Measurements from ENCODE around the gene DHCR7. TPM values are rescaled to one million over a fixed set of nuclear protein-coding genes. Genes with fewer than 3 reads are reported as not detected.

Gene DHCR7
- total RNA-seq, 1 donor from 2014 or later, result 35.9 TPM

DNA sequence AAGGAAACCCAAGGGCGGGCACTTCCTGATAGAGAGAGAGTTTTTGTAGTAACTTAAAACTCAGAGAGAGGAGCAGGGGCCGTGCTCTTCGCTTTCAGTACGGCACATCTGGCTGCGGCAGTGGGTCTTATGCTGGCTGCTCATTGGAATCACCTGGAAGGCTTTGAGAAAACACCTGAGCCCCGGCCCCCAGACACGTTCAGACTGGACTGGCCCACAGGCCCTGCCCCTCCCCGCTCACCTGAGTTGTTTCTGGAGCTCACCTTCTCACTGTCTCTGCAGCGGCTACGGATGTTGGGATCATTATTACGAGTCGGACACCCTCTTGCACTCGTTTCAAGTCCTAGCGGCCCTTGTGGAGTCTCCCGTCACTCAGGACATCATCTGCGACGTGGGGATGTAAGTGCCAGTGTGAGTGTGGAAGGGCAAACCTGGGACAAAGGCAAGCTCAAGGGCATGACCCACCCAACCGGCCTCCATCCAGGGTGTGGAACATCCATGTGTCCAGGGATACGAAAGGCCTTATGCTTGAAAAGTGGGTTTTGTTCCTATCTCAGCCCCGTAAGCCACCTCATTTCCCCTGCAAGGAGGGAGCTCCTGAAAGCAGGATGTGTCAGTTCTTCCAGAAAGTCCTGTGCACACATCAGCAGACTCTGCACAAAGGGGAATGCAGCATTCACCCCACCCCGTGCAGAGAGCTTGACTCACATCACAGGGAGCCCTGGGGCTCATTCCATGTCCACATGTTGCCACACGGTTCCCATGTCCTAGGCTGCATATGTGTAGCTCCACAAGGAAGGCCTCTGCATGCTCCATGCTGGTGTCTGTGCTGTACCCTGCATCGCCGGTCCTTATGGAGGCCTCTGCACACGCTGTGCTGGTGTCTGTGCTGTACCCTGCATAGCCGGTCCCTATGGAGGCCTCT is 10.2 kb upstream of the DHCR7 start:
- FAIRE-seq (no peak), DNase-seq (ENCODE audit: low spot score in 2 of 2) (no peak)

DNA sequence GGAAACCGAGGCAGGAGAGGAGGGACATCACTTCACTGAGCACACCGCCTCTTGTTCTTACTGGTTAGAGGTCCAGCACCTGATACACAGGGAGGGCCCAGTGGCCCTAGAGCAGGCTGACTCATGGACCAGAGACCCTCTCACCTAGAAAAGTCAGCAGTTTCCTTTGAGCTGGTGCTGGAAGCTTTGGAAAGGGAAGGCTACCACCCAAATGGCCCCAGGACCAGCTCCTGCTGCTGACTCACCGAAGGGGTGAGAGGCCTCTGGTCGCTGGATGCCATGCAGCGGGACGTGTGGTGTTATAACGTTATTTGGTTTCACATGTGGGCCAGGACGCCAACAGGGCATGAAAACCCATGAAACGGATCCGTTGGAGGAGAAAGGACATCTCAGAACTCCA is 8.6 kb upstream of the DHCR7 start:
- no peak for FAIRE-seq
- DNase-seq (ENCODE audit: low spot score in 2 of 2), result no peak

- FAIRE-seq (no peak), DNase-seq (ENCODE audit: low spot score in 2 of 2) (no peak)
Observed at GRCh38 chr11:71456294-71456693, 8.1 kb upstream of the DHCR7 start.

DNA sequence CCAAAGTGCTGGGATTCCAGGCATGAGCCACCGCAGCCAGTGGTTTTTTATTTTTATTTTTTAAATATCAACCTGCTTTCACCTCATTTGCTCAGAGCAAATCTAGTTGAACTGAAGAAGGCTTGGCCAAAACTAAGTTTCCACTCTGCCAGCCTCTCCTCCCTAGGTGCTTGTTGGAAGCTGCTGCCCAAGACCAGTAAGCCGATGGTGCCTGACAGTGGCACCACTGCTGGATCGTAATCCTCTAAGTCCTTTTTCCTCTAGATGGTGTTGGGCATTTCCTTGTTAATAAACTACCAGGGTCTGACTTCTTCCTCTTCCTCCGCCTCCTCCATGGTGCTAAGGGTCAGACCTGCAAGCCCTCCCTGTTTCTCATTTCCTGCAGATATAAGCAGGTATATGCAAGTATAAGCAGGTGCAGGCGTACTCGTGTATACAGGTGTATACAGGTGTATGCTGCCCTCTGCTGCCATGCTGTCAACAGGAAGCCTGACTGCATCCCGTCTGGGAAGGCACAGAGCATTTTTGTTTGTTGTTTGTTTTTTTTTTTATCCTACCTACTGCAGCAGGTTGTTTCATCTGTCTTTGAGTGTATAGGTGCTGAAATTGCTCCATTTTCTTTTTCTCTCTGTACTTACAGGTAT is 6.4 kb upstream of the DHCR7 start:
- DNase-seq (ENCODE audit: low spot score in 2 of 2) (no peak), FAIRE-seq (no peak)

DNA sequence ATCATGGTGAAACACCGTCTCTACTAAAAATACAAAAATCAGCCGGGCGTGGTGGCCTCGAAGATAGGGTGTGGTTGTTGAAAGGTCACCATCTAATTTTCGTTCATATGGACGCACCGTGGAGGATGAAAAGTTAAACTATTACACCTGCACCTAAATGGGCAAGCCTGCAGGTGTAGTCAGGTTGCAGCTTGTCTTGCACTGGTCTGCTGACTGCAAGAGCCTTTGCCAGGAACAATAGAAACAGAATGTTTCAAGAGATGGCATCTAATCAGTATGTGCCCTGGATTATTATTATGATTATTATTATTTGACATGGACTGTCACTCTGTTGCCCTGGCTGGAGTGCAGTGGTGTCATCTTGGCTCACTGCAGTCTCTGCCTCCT is 5.7 kb upstream of the DHCR7 start:
- DNase-seq (ENCODE audit: low spot score in 2 of 2) (no peak), FAIRE-seq (no peak)

GRCh38 chr11:71453037-71453917 is 5.1 kb upstream of the DHCR7 start, which contains the start of gene NADSYN1:
TSS of gene NADSYN1 (plus strand) at chr11:71453203. CDS start at chr11:71453297, 94 bp downstream.
- FAIRE-seq (no peak), DNase-seq (ENCODE audit: low spot score in 2 of 2) (peak; percentile 96 to 98)

DNA sequence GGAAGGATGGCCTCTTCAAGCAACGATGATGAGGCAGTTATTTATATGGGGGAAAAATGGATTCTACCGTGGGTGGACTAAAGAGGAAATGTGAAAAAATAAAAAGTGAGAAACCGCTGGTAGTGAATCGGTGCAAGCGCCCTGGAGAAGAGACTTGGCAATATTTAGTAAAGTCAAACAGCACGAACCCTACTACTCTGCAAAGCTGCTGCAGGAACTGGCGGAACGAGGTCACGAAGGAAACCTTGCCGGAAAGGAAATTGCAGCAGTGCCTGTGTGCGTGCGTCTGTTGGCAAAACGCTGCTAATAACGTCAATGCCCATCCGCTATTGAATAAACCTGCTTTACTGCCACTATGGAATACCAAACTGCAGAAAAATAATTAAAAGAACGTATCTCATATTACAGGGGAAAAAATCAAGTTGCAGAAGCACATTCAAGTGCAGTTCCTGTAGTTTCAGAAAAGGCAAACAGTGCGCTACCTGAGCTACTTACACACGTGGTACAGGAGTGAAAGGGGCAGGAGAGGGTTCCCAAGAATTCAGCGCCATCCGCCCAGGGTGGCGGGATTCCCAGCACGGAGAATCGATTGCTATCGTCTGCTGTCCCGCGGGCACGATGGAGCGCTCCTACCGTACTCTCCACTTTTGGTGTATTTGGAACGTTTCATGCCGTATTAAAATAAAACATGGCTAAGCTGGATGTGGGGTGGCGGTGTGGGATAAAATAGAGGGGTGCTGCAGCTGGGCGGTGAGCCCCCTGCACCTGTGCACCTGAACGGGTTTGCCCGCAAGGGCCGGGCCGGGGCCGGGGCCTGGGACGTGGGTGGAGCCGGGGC is 4.2 kb upstream of the DHCR7 start:
- FAIRE-seq, result no peak
- peak in 1 of 2 donors; percentile 48 for DNase-seq (ENCODE audit: low spot score in 2 of 2)

DNA sequence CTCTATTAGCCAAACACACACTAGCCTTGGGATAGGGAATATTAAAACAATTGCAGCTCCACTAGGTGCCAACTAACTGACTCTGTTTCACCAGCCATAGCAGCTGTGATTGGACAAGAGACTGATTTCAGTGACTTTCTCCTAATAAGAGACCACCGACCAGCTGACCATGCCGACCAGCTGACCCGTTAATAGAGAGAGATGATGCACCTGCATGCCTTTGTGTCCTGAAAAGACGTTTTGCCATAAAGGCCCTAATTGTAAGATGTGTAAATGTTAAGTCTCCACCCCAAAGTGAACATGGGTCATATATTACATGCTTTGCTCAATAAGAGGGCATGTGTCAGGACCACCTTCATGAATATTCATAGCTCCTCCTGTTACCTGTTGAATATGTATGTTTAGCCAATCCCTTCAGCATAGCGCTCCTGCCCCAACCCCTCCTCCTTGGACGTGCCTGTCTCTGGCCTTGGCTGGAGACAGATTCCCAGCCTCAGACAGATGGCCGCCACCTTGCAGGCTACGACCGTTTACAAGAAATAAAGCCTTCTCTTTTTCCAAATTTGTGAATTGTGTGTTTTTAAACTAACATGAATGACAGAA is 3.5 kb upstream of the DHCR7 start:
- FAIRE-seq (no peak), DNase-seq (ENCODE audit: low spot score in 2 of 2) (no peak)

DNA sequence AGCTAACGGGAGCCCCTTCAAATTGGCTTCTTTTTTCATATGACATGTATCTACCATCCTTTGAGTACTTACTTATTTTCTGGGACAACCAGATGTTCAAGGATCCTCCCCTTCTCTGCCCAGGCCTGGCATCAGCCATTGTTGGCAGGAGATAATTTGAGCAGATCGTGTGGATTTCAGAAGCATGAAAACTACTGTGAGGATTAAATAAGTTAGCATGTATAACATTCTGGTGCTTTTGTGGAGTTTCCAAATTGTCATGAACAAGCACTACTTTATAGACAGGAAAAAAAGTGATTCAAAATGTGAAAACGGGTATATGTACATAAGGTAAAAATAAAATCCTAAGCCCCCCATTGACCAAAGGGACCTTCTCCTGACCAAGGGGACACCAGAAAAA is 2.7 kb upstream of the DHCR7 start:
- no peak for DNase-seq (ENCODE audit: low spot score in 2 of 2)
- FAIRE-seq, result no peak

GRCh38 chr11:71450507-71450906 is 2.3 kb upstream of the DHCR7 start:
- no peak for DNase-seq (ENCODE audit: low spot score in 2 of 2)
- FAIRE-seq, result no peak

- DNase-seq (ENCODE audit: low spot score in 2 of 2) (no peak), FAIRE-seq (no peak)
Observed at GRCh38 chr11:71449596-71449995, 1.4 kb upstream of the DHCR7 start.

GRCh38 chr11:71447791-71448256 is 369 bp downstream of the DHCR7 start:
- DNase-seq (ENCODE audit: low spot score in 2 of 2) (peak; percentile 43), FAIRE-seq (no peak)

DNA sequence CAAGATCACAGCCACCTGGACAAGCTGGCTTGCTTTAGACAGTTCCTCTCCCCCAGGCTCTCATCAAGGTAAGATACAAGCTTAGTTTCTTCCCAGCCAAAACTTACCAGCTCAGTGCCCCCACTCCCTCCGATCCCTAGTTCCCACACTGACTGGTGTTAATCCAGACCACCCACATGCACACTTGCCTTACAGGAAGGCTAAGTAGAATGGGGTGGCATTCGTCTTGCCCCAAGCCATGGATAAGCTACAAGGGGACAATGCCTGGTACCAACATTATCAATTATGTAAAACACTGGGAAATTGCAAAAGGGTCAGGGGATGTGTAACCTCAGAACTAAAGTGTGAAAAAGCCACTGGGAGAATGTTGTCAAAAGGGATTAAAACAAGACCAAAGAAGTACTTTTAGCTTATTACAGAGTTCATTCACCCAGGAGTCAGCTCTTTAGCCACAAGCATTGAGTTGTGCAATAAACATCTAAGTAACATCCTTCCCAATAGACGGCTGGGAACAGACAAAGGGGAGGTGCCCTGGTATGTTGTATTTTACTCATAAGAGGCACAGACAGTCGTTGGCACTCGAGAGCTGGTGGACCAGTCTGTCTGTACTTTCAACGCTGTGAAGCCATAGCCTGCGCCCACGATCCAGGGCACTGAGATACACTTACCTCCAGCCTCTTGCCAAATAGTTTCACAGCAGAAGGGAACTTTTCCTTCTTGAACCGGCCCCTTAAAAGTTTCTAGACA is 1.1 kb downstream of the DHCR7 start:
- DNase-seq (ENCODE audit: low spot score in 2 of 2) (no peak), FAIRE-seq (no peak)

- no peak for FAIRE-seq
Observed at GRCh38 chr11:71446150-71446549, 2.0 kb downstream of the DHCR7 start.

DNA sequence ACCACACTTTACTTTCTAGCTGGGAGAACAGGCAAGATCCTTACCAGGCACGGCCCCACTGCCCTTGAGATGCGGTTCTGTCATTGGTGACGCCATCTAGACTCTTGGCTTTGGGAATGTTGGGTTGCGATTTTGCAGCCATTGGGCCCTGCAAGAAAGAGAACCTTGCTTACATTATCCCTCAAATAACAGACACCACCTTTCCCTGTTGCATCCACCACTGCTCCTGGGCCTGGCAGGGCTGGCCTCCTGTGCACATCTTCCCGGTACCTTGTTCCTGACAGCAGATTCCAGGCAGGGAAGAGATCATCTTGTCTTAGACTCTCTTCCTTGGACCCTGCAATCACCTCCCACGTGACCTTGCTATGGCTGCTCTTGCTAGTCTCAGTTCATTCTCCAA is 3.4 kb downstream of the DHCR7 start:
- FAIRE-seq (no peak), DNase-seq (ENCODE audit: low spot score in 2 of 2) (no peak)

More at GRCh38 chr11:71446150-71446549, 2.0 kb downstream of the DHCR7 start:
- no peak for DNase-seq (ENCODE audit: low spot score in 2 of 2)

DNA sequence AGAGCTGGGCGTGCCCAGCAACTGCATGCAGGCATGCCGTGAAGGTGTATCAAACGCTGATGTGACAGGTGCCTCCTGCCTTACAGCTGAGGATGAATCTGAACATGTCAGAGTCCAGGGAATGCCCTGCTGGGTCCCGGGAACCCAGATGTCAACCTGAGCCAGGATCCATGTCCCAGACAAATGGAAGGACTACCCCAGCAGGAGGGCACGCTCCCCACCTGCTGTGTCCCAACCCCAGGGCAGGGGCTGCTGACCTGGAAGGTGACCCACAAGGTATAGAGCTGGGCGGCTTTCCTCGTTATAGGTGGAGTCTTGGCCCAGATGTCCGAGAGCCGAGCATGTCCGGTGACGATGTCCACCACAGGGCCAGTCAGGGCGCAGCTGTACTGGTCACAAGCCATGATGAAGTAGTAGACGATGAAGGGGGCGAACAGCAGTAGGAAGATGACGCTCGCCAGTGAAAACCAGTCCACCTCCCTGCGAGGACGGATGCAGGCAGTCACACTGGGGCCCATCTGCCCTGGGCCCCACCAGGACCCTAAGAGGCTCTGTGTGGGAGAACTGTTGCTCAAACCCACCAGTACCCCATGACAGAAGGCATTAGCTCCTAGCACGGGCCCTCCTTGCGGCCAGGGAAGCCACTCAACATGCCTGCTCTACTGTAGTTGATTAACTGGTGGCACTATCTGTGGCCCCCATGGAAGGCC is 4.3 kb downstream of the DHCR7 start:
- no peak for FAIRE-seq
- DNase-seq (ENCODE audit: low spot score in 2 of 2), result no peak

GRCh38 chr11:71442880-71443279 is 5.3 kb downstream of the DHCR7 start:
- FAIRE-seq (no peak), DNase-seq (ENCODE audit: low spot score in 2 of 2) (no peak)

- FAIRE-seq, result no peak
- DNase-seq (ENCODE audit: low spot score in 2 of 2), result no peak
Observed at GRCh38 chr11:71442123-71442522, 6.1 kb downstream of the DHCR7 start.
